ENCODE results near the gene PPP1R7. TPM values are rescaled to one million over a fixed set of nuclear protein-coding genes. Genes with fewer than 3 reads are reported as not detected.

PPP1R7 gene
- total and polyA plus RNA-seq, 2 of the 4 experiments (the other 2 are of a cell fraction) = 60.8 to 70.0 TPM

DNA sequence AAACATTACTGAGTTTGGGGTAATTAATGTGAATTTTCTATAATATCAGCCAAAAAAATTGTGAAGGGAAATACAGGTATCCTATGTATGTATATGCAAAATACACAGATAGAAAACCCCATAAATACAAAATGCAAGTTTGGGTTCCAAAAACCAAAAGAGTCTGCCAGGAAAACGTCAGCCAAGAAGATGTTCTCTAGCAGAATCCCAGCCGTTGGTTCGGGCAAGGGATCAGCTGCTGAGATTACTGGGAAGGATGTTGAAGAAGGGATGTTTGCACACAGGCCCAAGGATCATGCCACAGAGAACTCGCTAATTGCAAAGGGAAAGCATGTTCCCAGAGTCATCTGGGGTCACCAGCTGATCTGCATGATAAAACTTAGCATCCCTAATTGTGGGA lies 28.7 kb downstream of the PPP1R7 start:
- dilution Hi-C loops (cut with HindIII; ENCODE audit: low sequenced_read_pairs, unreplicated experiment) = no loop called here

More for the DNA sequence above, 28.7 kb downstream of the PPP1R7 start:
- Histone ChIP-seq H3K4ac (ENCODE audit: low read depth, low read length) (no peak overlapping the region), H2BK120ac (ENCODE audit: low read depth, low read length) (no peak overlapping the region), H3K4me1 (ENCODE audit: control insufficient read depth, insufficient read depth, low read length) (no peaks in the 10 kb centered on the region), H3K9me1 (ENCODE audit: insufficient read depth, low read length) (peaks cover 3% of the 10 kb centered on the region; the same call in 1 of the 2 replicates), H3K9me3 (ENCODE audit: control insufficient read depth, insufficient read depth, low read length) (no peaks in the 10 kb centered on the region), H3K27ac (ENCODE audit: insufficient read depth, low read length) (no peak overlapping the region), H2BK20ac (ENCODE audit: low read depth, low read length) (no peak overlapping the region), H2AFZ (replicated peaks; ENCODE audit: low read length, poor library complexity) (no peak overlapping the region), H3K4me3 (ENCODE audit: insufficient read depth, low read depth, low read length) (no peak overlapping the region), H3K56ac (ENCODE audit: extremely low read depth, insufficient read depth, low read length) (no peak overlapping the region), H4K91ac (ENCODE audit: insufficient read depth, low read depth, low read length) (no peak overlapping the region), H2BK5ac (ENCODE audit: low read depth, low read length, poor library complexity, severe bottlenecking) (no peak overlapping the region), H4K20me1 (ENCODE audit: insufficient read depth, low read length) (no peaks in the 10 kb centered on the region), H3K4me2 (ENCODE audit: low read depth, low read length) (no peak overlapping the region), H3K14ac (replicated peaks; ENCODE audit: low read depth, low read length) (no peak overlapping the region), H3K18ac (ENCODE audit: low read depth, low read length) (no peak overlapping the region), H3K36me3 (ENCODE audit: control insufficient read depth, insufficient read depth, low read length) (peaks cover 19% of the 10 kb centered on the region), H3K27me3 (ENCODE audit: control insufficient read depth, insufficient read depth, low read length) (no peaks in the 10 kb centered on the region), H2BK15ac (ENCODE audit: low read depth, low read length) (no peak overlapping the region), H3K23ac (ENCODE audit: low read depth, low read length) (no peak overlapping the region), H2AK9ac (replicated peaks; ENCODE audit: low read depth, low read length, poor library complexity) (no peak overlapping the region), H4K8ac (ENCODE audit: low read depth in 2 of 2, low read length in 2 of 2) (no peak overlapping the region), H3K79me1 (ENCODE audit: low read depth in 1 of 2, low read length in 2 of 2) (no peaks in the 10 kb centered on the region), H4K5ac (ENCODE audit: low read depth, low read length) (no peak overlapping the region), H3K9ac (ENCODE audit: low read depth, low read length) (no peak overlapping the region), H2AK5ac (ENCODE audit: low read depth, low read length) (no peak overlapping the region)
- ChIA-PET POLR2A (ENCODE audit: unreplicated experiment) (no interaction called here), CTCF (no interaction called here)
- no TSS peak for BruUV-seq (replicated peaks)
- TF ChIP-seq NFE2L2 (IDR thresholded peaks at IDR 0.05; ENCODE audit: low read depth, low read length) (no peak), FOS (IDR thresholded peaks at IDR 0.05; ENCODE audit: low read depth, low read length) (no peak), SMC3 (IDR thresholded peaks at IDR 0.05; ENCODE audit: low read depth, low read length) (no peak), CEBPB (IDR thresholded peaks at IDR 0.05; ENCODE audit: low read depth, low read length) (no peak), RAD21 (IDR thresholded peaks at IDR 0.05; ENCODE audit: low read length) (no peak), RCOR1 (IDR thresholded peaks at IDR 0.05; ENCODE audit: insufficient replicate concordance, low read length) (no peak), MXI1 (IDR thresholded peaks at IDR 0.05; ENCODE audit: borderline replicate concordance, low read depth, low read length) (no peak), MAZ (IDR thresholded peaks at IDR 0.05; ENCODE audit: borderline replicate concordance, low read depth, low read length) (no peak), RFX5 (IDR thresholded peaks at IDR 0.05; ENCODE audit: low read depth, low read length) (no peak), BHLHE40 (IDR thresholded peaks at IDR 0.05; ENCODE audit: low read depth, low read length) (no peak), MAFK (IDR thresholded peaks at IDR 0.05; ENCODE audit: low read depth, low read length) (no peak), CHD1 (IDR thresholded peaks at IDR 0.05; ENCODE audit: low read depth, low read length) (no peak), POLR2A (IDR thresholded peaks at IDR 0.05; ENCODE audit: low read depth, low read length) (no peak)
- TF ChIP-seq, protein P1, sequence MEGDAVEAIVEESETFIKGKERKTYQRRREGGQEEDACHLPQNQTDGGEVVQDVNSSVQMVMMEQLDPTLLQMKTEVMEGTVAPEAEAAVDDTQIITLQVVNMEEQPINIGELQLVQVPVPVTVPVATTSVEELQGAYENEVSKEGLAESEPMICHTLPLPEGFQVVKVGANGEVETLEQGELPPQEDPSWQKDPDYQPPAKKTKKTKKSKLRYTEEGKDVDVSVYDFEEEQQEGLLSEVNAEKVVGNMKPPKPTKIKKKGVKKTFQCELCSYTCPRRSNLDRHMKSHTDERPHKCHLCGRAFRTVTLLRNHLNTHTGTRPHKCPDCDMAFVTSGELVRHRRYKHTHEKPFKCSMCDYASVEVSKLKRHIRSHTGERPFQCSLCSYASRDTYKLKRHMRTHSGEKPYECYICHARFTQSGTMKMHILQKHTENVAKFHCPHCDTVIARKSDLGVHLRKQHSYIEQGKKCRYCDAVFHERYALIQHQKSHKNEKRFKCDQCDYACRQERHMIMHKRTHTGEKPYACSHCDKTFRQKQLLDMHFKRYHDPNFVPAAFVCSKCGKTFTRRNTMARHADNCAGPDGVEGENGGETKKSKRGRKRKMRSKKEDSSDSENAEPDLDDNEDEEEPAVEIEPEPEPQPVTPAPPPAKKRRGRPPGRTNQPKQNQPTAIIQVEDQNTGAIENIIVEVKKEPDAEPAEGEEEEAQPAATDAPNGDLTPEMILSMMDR (conservative IDR thresholded peaks at IDR 0.05; ENCODE audit: low read depth, low read length) = no peak
- TF ChIP-seq, protein P2, sequence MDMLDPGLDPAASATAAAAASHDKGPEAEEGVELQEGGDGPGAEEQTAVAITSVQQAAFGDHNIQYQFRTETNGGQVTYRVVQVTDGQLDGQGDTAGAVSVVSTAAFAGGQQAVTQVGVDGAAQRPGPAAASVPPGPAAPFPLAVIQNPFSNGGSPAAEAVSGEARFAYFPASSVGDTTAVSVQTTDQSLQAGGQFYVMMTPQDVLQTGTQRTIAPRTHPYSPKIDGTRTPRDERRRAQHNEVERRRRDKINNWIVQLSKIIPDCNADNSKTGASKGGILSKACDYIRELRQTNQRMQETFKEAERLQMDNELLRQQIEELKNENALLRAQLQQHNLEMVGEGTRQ (IDR thresholded peaks at IDR 0.05; ENCODE audit: low read depth, low read length) = no peak
- TF ChIP-seq, protein P3, sequence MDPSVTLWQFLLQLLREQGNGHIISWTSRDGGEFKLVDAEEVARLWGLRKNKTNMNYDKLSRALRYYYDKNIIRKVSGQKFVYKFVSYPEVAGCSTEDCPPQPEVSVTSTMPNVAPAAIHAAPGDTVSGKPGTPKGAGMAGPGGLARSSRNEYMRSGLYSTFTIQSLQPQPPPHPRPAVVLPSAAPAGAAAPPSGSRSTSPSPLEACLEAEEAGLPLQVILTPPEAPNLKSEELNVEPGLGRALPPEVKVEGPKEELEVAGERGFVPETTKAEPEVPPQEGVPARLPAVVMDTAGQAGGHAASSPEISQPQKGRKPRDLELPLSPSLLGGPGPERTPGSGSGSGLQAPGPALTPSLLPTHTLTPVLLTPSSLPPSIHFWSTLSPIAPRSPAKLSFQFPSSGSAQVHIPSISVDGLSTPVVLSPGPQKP (IDR thresholded peaks at IDR 0.05; ENCODE audit: borderline replicate concordance, low read depth, low read length) = no peak
- intact Hi-C loops (cut with micrococcal nuclease) = no loop called here
- DNase-seq (no peak), ATAC-seq (ENCODE audit: low read depth) (no peak)
- WGBS, 2 experiments (ENCODE audit: extremely low coverage in 2 of 2, insufficient read length in 1 of 2) = 56% methylated on average over 4 of the region's 4 CpGs; no CpG with 5 or more reads in 1 of the 2 experiments
- in situ Hi-C loops (cut with MboI; ENCODE audit: low sequenced_read_pairs) = no loop called here

Measured in IMR-90 (cell line).